Stimulated activated naive CD8-positive, alpha-beta T cell treated with anti-CD3 and anti-CD28 coated beads, Interleukin-15, Interleukin-2, amounts not matched to agents 100 U/mL and 50 U/mL, for 24 hours (primary cell): ENCODE results near the gene SLC22A16.

ENCODE experiments used
- ATAC-seq: fragments of 150-1000 bp; cut with Tn5 transposase; one replicate; pipeline ENCODE4 v1.10.0; 2021
- DNase-seq: peaks from one replicate; pipeline ENCODE4 v3.0.0; 2021

SLC22A16 gene

GRCh38 chr6:110446405-110446804 is 30.0 kb downstream of the SLC22A16 start:
- no peak for DNase-seq
- ATAC-seq: no peak

DNA sequence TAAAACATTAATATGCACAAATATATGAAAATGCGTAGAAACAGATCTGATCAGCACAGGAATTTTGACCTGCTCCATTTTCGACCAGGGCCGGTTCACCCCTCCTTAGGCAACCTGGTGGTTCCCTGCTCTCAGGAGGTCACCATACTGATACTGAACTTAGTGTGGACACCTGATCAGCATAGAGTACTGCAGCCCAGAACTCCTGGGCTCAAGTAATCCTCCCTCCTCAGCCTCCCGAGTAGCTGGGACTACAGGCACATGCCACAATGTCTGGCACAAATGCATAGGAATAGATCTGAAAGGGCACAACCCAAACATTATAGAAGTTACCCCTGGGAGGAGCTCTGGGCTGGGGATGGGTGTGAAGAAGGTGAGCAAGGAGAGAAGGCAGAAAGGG is 36.4 kb downstream of the SLC22A16 start:
- ATAC-seq: no peak
- DNase-seq: no peak

DNA sequence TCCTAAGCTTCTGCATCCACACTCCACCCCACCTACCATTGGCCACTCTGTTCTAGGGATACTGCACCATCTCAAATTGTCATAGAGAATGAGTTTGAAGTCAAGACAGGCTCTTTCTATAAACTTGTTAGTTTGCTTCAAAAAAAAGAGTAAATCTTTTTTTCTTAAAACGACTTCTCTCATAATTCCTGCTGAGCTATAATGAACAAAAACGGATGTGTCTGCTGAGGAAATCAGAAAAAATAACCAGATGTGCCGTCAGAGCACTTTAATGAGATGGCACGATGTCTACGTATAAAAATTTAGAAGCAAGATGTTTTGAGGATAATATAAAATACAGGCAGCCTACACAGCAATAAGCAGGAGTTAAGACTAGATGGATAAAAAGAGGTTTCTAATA is 37.1 kb downstream of the SLC22A16 start:
- DNase-seq (no peak), ATAC-seq (no peak)

- ATAC-seq (no peak), DNase-seq (no peak)
Observed at GRCh38 chr6:110434961-110435602, 41.3 kb downstream of the SLC22A16 start.

GRCh38 chr6:110432285-110432900 is 44.0 kb downstream of the SLC22A16 start:
- no peak for DNase-seq
- no peak for ATAC-seq

- DNase-seq (no peak), ATAC-seq (no peak)
Observed at GRCh38 chr6:110430741-110431140, 45.7 kb downstream of the SLC22A16 start.

DNA sequence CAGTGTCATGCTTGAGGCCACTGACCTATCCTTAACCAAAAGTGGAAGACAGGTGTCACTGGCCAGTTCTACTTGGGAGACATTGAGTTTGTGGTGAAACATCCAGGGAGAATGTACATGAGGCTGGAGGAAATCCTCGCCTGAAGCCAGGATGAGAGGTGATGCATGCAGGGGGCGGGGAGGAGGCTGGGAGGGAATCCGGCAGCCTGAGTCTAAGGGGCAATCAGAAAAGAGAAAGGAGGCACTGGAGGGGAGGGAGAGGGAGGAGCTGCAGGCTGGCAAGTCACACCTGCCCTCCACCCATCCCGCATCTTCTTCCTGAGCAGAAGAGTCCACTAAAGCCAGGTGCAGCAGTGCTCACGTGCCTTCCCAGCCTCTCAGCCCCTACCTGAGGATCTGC is 46.2 kb downstream of the SLC22A16 start:
- ATAC-seq (no peak), DNase-seq (no peak)

DNA sequence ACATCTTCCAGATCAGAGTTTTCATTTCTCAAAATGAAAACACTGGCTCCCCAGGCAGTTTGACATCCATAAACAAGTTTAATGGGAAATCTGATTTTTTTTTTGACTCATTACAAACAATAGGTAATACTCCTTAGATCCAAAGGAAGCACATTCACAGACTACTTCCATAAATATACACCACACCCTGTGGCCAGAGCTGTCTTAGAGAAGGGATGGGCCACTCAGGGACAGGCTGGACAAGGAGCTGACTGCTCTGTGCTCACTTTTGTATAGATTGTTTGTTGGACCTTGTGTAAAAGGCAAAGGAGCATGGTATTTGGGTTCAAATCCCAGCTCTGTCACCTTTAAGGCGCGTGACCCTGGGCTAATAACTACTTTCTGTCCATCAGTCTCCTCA is 48.3 kb downstream of the SLC22A16 start:
- DNase-seq (no peak), ATAC-seq (no peak)

- ATAC-seq (no peak), DNase-seq (no peak)
Observed at GRCh38 chr6:110425816-110426215, 50.6 kb downstream of the SLC22A16 start.

DNA sequence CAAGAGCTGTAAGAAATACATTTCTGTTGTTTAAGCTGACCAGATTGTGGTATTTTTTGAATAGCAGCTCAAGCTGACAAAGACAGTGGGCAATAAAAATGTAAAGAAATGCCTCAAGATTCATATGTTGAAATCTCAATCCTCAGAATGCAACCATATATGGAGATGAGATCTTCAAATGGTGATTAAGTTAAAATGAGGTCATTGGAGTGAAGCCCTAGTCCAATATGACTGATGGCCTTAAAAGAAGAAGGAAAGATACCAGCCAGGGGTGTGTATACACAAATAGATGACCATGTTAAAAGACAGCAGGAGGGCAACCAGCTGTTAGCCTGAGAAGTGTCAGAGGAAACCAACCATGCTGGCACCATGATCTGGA is 54.0 kb downstream of the SLC22A16 start:
- DNase-seq: no peak
- ATAC-seq: no peak

DNA sequence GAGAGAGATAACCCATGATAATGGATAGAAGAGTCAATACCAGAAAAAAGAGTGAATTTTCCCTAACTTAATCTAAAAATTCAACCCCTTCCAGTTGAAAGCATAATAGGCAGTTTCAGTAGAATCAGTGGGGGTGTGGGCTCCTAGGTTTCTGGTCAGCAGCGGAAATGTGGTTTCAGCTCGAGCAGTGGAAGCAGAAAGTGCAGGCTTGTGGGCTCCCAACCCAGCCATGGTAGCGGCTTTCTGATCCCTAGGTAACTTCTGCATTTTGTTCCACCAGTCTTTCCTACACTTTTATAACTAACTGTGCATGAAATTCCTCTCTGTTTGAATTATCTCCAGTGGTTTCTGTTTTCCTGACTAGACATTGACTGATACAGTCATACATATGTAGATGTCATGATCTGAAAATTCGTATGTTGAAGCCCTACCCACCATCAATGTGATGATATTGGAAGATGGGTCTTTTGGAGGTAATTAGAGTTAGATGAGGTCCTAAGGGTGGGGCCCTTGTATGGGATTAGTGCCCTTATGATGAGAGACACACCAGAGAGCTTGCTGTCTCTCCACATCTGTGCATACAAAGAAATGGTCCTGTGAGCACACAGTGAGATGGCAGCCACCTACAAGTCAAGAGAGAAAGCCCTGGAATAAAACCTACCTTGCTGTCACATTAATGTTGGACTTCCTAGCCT is 54.5 kb downstream of the SLC22A16 start:
- DNase-seq: no peak
- ATAC-seq: no peak

GRCh38 chr6:110419028-110419739 is 57.2 kb downstream of the SLC22A16 start:
- no peak for DNase-seq
- no peak for ATAC-seq

DNA sequence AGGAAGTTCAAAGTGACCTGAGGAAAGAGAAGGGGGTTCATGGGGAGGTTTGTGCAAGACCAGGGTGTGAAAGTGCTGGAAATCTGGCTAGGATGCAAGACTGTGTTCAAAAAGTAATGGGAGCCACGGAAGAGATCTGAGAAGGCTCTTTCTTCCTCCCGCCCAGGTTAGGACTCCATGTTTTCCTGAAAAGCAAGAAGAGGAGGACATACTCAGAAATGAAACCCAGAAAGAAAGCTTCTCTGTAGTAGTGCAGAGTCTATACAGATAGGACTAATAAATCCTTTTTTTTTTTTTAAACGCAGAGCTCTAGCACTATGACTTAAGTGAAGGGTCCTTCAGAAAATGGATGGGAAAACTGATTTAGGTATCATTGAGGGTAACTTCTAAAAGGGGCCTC is 57.8 kb downstream of the SLC22A16 start:
- DNase-seq (no peak), ATAC-seq (no peak)

- DNase-seq (no peak), ATAC-seq (peak; percentile 32)
Observed at GRCh38 chr6:110415086-110415916, 61.1 kb downstream of the SLC22A16 start, which contains the start of gene DDO. DDO (minus strand) TSS chr6:110415575; CDS start chr6:110413462, 2,113 bp downstream.

DNA sequence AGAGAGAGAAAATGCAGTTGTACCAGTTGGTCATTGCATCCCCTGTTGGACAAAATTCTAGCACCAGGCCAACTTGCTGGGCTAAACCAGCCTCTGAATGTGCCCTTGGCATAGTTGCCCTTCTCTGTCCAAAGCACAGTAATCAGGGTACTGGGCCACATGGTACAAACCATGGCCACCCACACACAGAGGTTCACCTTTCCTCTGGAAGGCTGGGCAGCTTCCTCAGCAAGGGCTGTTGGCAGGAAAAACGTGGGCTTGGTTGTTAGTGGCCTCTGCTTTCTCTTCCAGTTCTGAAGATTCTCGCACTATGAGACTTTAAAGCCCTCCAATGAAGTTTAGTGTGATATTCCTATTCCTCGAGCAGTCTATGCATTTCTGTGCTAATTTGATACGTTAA is 61.7 kb downstream of the SLC22A16 start:
- ATAC-seq (no peak), DNase-seq (no peak)

DNA sequence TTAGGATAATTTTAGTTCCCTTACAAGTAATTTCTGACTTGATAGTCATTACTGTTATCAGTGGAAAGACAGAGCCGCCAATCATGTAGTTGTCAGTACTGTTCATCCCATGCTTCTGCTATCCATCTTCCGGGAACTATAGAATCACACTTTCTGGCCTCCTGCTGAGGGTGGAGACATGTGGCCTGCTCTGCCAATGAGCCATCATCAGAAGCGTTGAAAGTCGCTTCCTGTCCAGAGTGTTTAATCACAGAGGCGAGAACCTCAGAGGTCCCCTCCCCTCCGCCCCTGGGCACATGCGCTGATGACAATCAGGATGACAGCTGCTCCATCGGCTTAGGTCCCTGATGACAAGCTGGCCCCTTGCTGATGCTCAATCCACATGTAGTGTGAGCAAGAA is 64.1 kb downstream of the SLC22A16 start:
- ATAC-seq (no peak), DNase-seq (no peak)

- no peak for ATAC-seq
- DNase-seq: no peak
Observed at GRCh38 chr6:110410511-110410910, 65.9 kb downstream of the SLC22A16 start.

DNA sequence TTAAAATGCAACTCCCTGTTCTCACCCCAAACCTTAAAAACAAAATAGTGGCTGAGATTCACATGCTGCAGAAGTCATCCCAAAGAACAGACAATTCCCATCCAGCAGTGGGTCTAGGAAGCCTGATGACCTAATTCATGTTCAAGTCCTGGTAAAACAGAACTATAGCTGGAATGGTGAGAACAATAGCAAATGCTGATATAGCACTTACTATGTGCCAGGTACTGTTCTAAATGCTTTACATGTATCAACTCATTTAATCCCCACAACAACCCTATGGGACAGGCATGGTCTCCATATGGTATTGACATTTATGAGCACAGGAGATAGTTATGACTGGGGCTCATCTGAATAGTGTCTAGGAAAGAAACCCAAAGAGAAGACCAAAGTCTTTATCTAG is 66.6 kb downstream of the SLC22A16 start:
- DNase-seq (no peak), ATAC-seq (no peak)

DNA sequence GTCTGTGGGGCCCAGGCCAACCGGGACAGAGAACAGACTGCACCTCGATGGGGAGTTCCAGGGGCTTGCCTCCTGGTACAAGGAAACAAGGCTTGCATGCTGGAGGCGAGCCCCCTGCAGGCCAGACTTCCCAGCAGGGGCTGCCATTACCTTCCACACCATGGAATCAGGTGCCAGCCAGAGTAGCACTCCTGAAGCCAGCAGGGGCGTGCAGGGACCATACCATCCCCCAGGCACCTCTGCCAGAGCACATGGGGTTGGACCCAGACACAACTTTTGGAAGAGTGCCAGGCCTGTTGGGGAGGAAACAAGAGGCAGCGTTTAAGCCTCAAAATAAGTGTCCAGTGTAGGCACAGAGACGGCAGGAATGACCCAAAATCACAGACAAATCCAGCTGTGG is 67.5 kb downstream of the SLC22A16 start:
- no peak for ATAC-seq
- no peak for DNase-seq

DNA sequence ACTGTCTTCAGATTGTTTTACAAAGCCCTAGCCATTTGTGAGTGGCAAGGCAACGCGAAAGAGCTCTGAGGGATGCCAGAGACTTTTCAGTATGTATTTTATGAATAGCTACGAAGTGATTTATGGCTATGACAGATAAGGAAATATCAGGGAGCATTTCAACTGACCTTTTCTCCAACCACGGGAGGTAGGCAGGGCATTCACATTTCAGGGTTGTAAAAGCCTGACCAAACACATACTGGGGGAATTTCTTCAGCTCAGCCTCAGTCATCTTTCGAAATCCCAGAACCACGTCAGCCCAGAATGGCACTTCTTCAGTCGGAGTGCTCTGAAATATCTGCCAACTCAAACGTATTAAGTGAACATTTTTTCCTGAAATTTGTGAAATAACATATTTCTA is 71.8 kb downstream of the SLC22A16 start:
- DNase-seq (no peak), ATAC-seq (no peak)

- ATAC-seq (no peak), DNase-seq (no peak)
Observed at GRCh38 chr6:110401585-110402176, 74.7 kb downstream of the SLC22A16 start.

- ATAC-seq (no peak), DNase-seq (no peak)
Observed at GRCh38 chr6:110400208-110400607, 76.2 kb downstream of the SLC22A16 start.
